B cell (primary cell): ENCODE results near the gene GUCA1A. TPM values are rescaled to one million over a fixed set of nuclear protein-coding genes. Genes with fewer than 3 reads are reported as not detected.

Source experiments
- ATAC-seq: fragments of 200-7000 bp; cut with Tn5 transposase; one replicate; pipeline ENCODE4 v1.10.0; 2021; ENCODE audit warnings: low read depth, mild to moderate bottlenecking, moderate number of reproducible peaks, moderate library complexity
- CTCF ChIA-PET: fragments of 350-600 bp; sonication (Branson Sonifier 250); formaldehyde crosslinking; loops from one replicate; lab custom pipeline; 2021; ENCODE audit warnings: antibody characterized with exemption, inconsistent platforms; lab: Charles Lee
- POLR2A ChIA-PET: fragments of 350-600 bp; sonication (Branson Sonifier 250); formaldehyde crosslinking; loops from one replicate; lab custom pipeline; 2021; ENCODE audit warnings: antibody characterized with exemption; lab: Charles Lee
- DNase-seq: peaks from one replicate; pipeline ENCODE4 v3.0.0; 2013
- H2AFZ ChIP-seq: 2 replicates; pipeline ENCODE4 v1.6.1; 2012; ENCODE audit warnings: mild to moderate bottlenecking, low read depth, low read length; ENCODE audit not compliant: insufficient read depth, poor library complexity, severe bottlenecking
- H3K27ac ChIP-seq, 2 donors: 1 replicate in 1 of 2; 2 replicates in 1 of 2; pipeline ENCODE4 v1.5.1; 2012 to 2013; ENCODE audit warnings: low read length in 2 of 2, mild to moderate bottlenecking in 2 of 2, moderate library complexity in 1 of 2
- H3K27me3 ChIP-seq, 4 experiments: fragments of 200-600 bp in 1 of 4; sonication (generic) in 1 of 4; replicated peaks in 1 of 4; 1 replicate in 2 of 4; 2 replicates in 2 of 4; pipeline versions ENCODE4 v1.6.1 to v1.7.0; 2013 to 2016; ENCODE audit warnings: low read length in 3 of 4, mild to moderate bottlenecking in 2 of 4, mixed read lengths in 1 of 4, moderate library complexity in 1 of 4; ENCODE audit not compliant: insufficient read depth in 4 of 4, control insufficient read depth in 3 of 4; ENCODE audit errors: control extremely low read depth in 1 of 4
- H3K36me3 ChIP-seq, 2 experiments: replicated peaks in 1 of 2; 1 replicate in 1 of 2; 2 replicates in 1 of 2; pipeline versions ENCODE4 v1.6.1 to v1.7.1; 2013; ENCODE audit warnings: low read length in 1 of 2; ENCODE audit not compliant: insufficient read depth in 2 of 2, control insufficient read depth in 1 of 2; ENCODE audit errors: control extremely low read depth in 1 of 2, extremely low read depth in 1 of 2
- H3K4me1 ChIP-seq, 2 donors: fragments of 200-600 bp in 1 of 2; sonication (generic) in 1 of 2; 1 replicate in 1 of 2; 2 replicates in 1 of 2; pipeline versions ENCODE4 v1.5.1 to v1.6.1; 2013 to 2017; ENCODE audit warnings: low read length in 2 of 2; ENCODE audit not compliant: control insufficient read depth in 2 of 2, insufficient read depth in 2 of 2
- H3K4me2 ChIP-seq: replicated peaks from 2 replicates; pipeline ENCODE3; 2012; ENCODE audit warnings: mild to moderate bottlenecking, low read depth, low read length; ENCODE audit not compliant: poor library complexity, severe bottlenecking
- H3K4me3 ChIP-seq, 5 experiments: fragments of 200-600 bp in 1 of 5; sonication (generic) in 1 of 5; 1 replicate in 3 of 5; 2 replicates in 2 of 5; pipeline versions ENCODE4 v1.5.1 to v1.7.0; 2011 to 2016; ENCODE audit warnings: low read length in 4 of 5, mild to moderate bottlenecking in 4 of 5, low read depth in 2 of 5, control low read depth in 1 of 5, moderate library complexity in 1 of 5; ENCODE audit not compliant: insufficient read depth in 1 of 5; ENCODE audit errors: control extremely low read depth in 1 of 5, extremely low read depth in 1 of 5
- H3K79me2 ChIP-seq: fragments of 200-600 bp; sonication (generic); one replicate; pipeline ENCODE4 v1.6.0; 2016; ENCODE audit warnings: low read length; ENCODE audit not compliant: control insufficient read depth, insufficient read depth
- H3K9ac ChIP-seq: fragments of 200-600 bp; sonication (generic); 2 replicates; pipeline ENCODE4 v1.6.1; 2017; ENCODE audit warnings: mild to moderate bottlenecking, low read length, moderate library complexity
- H3K9me3 ChIP-seq, 3 donors: one replicate each; pipeline versions ENCODE4 v1.6.1 to v1.7.1; 2013; ENCODE audit warnings: low read length in 2 of 3; ENCODE audit not compliant: control insufficient read depth in 2 of 3, insufficient read depth in 1 of 3; ENCODE audit errors: control extremely low read depth in 1 of 3
- H4K20me1 ChIP-seq: 2 replicates; pipeline ENCODE4 v1.6.0; 2012; ENCODE audit warnings: mild to moderate bottlenecking, low read length; ENCODE audit not compliant: insufficient read depth, control insufficient read depth, poor library complexity, severe bottlenecking
- H3K27ac Mint-ChIP-seq: one replicate; pipeline ENCODE4 v1.8.0; 2021; ENCODE audit warnings: mixed read lengths
- H3K27me3 Mint-ChIP-seq: one replicate; pipeline ENCODE4 v1.8.0; 2021; ENCODE audit warnings: mixed read lengths
- H3K4me1 Mint-ChIP-seq: one replicate; pipeline ENCODE4 v1.8.0; 2021; ENCODE audit warnings: mixed read lengths
- H3K4me3 Mint-ChIP-seq: one replicate; pipeline ENCODE4 v1.8.0; 2021; ENCODE audit warnings: mixed read lengths
- H3K9me3 Mint-ChIP-seq: one replicate; pipeline ENCODE4 v1.8.0; 2022; ENCODE audit warnings: mixed read lengths; ENCODE audit not compliant: insufficient read depth
- EZH2 ChIP-seq: IDR thresholded peaks from 2 replicates; pipeline ENCODE4 v1.6.1; 2012; ENCODE audit warnings: borderline replicate concordance, low read depth, mild to moderate bottlenecking, moderate library complexity, low read length; ENCODE audit not compliant: insufficient read depth, poor library complexity, severe bottlenecking
- WGBS: methylation state at CpG from one replicate; pipeline ENCODE4 v1.1.5; 2013; ENCODE audit warnings: missing lambda C conversion rate; ENCODE audit not compliant: insufficient coverage; 5-methylcytosine and 5-hydroxymethylcytosine counted together
- intact Hi-C: fragments of 100-400 bp; cut with micrococcal nuclease; formaldehyde crosslinking; loops from one replicate; pipeline ENCODE4 v1.10.0; 2022
- polyA plus RNA-seq: library from polyadenylated mRNA; depleted of rRNA; stranded (reverse); fragments of >200 nt; gene quantifications from 2 replicates; pipeline ENCODE4 v1.2.3, GENCODE V29; 2012
- total RNA-seq, 2 donors: library from RNA; stranded (reverse); fragments of 120-200 nt in 1 of 2; gene quantifications; 1 replicate in 1 of 2; 2 replicates in 1 of 2; pipeline versions ENCODE4 v1.2.3 to v1.2.4, GENCODE V29; 2013 to 2022
- TF ChIP-seq, protein P1 (sequence below): fragments of 200-600 bp; IDR thresholded peaks from one replicate; pipeline ENCODE4 v1.8.0; 2022; ENCODE audit warnings: antibody characterized with exemption, mild to moderate bottlenecking

The GUCA1A gene
- total and polyA plus RNA-seq, 2 donors (not counting 1 experiment from before 2014, with no cell fraction given): not detected

DNA sequence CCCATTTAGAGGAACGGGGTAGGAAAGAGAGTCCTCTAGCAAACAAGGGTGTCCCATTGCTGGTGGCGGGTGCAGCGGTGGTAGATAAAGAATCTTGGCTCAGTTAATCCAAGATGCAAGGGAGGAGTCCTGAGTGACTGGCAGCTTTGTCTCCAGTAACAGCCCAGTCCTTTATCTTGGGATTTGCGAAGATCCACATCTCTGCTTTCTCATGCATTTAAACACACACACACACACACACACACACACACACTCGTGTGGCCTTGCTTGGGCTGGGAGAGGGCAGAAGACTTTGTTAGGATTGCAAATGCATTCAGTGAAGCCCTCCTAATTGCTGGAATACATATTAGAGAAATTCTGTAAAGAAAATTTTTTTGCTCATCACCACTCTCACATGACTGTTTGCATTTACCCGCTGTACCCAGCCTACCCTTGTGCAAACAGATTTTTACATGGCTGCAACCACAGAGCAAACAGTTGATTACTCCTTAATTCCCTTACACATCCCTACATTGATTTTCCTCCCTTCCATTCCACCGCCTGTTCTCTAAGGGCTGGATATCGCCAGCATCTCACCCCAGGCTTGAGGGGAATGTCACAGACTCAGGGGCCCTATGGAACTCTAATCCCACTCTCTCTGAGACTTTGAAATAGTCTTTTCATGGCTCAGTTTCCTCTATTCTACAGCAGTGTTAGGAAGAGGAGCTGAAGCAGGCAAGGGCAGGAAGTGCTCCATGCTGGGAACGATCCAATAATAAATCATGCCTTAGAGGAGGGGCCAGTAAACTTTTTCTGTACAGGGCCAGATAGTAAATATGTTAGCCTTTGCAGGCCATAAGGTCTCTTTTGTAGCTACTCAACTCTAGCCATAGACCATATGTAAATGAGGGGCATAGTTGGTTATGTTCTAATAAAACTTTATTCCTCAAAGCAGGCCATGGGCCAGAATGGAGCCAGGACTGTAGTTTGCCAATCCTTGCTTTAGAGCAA is 34.2 kb upstream of the GUCA1A start:
- H3K4me1 Mint-ChIP-seq: peaks cover 29% of the 10 kb centered on the region
- TF ChIP-seq EZH2: no peak
- TF ChIP-seq, protein P1, sequence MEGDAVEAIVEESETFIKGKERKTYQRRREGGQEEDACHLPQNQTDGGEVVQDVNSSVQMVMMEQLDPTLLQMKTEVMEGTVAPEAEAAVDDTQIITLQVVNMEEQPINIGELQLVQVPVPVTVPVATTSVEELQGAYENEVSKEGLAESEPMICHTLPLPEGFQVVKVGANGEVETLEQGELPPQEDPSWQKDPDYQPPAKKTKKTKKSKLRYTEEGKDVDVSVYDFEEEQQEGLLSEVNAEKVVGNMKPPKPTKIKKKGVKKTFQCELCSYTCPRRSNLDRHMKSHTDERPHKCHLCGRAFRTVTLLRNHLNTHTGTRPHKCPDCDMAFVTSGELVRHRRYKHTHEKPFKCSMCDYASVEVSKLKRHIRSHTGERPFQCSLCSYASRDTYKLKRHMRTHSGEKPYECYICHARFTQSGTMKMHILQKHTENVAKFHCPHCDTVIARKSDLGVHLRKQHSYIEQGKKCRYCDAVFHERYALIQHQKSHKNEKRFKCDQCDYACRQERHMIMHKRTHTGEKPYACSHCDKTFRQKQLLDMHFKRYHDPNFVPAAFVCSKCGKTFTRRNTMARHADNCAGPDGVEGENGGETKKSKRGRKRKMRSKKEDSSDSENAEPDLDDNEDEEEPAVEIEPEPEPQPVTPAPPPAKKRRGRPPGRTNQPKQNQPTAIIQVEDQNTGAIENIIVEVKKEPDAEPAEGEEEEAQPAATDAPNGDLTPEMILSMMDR: no peak

DNA sequence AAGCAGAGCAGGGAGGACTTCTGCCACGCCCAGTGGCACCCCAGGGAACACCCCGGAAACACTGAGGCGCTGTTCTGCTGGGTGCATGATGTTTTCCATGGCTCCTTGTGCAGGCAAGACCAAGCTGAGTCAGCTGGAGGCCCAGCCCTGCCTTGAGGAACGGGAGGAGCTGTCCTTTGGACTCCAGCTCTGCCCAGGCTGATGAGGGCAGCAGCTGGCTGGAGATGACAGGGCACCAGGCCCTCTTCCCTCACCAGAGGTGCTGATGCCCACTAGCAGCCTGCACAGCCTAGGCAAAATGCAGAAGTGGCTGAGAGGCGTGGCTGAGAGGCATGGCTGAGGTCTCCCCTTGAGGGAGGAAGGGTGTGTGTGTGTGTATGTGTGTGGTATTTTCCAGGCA is 33.1 kb upstream of the GUCA1A start:
- ChIA-PET POLR2A (no interaction called here), CTCF (no interaction called here)
- H3K27me3 Mint-ChIP-seq: peaks cover 20% of the 10 kb centered on the region
- 46% methylated on average over 5 of the region's 5 CpGs for WGBS
- Histone ChIP-seq H3K79me2 (no peaks in the 10 kb centered on the region), H3K4me3 (no peak overlapping the region), H3K27me3 (peaks cover 0 to 32% (median 12%) of the 10 kb centered on the region in 4 experiments), H3K27ac (no peak overlapping the region), H3K9me3 (peaks cover 0 to 4% (median 0%) of the 10 kb centered on the region in 3 donors), H4K20me1 (no peaks in the 10 kb centered on the region), H3K9ac (no peak overlapping the region), H3K36me3 (no peaks in the 10 kb centered on the region), H3K4me1 (peaks cover 29 to 37% of the 10 kb centered on the region in 2 donors), H3K4me2 (peak overlapping the region; percentile 34), H2AFZ (peak overlapping the region; percentile 12)
- H3K4me1 Mint-ChIP-seq: peaks cover 29% of the 10 kb centered on the region
- H3K27ac Mint-ChIP-seq: peak overlapping the region; percentile 10
- H3K4me3 Mint-ChIP-seq: peak overlapping the region; percentile 18
- DNase-seq (peak; percentile 57), ATAC-seq (peak; percentile 56)
- intact Hi-C loops: no loop called here
- H3K9me3 Mint-ChIP-seq: no peaks in the 10 kb centered on the region
- no peak for TF ChIP-seq EZH2
- TF ChIP-seq, protein P1: no peak

More for the DNA sequence above, 34.2 kb upstream of the GUCA1A start:
- Histone ChIP-seq H3K4me3 (no peak overlapping the region), H4K20me1 (no peaks in the 10 kb centered on the region), H3K9me3 (peaks cover 0 to 4% (median 0%) of the 10 kb centered on the region in 3 donors), H3K9ac (no peak overlapping the region), H3K27ac (no peak overlapping the region), H3K4me1 (peaks cover 29 to 37% of the 10 kb centered on the region in 2 donors), H2AFZ (no peak overlapping the region), H3K79me2 (no peaks in the 10 kb centered on the region), H3K4me2 (no peak overlapping the region), H3K27me3 (peaks cover 0 to 30% (median 12%) of the 10 kb centered on the region in 4 experiments), H3K36me3 (no peaks in the 10 kb centered on the region)
- H3K27ac Mint-ChIP-seq: no peak overlapping the region
- 92% methylated on average over 6 of the region's 9 CpGs for WGBS
- ATAC-seq (no peak), DNase-seq (no peak)
- peaks cover 19% of the 10 kb centered on the region for H3K27me3 Mint-ChIP-seq
- intact Hi-C loops: no loop called here
- H3K9me3 Mint-ChIP-seq: no peaks in the 10 kb centered on the region
- no peak overlapping the region for H3K4me3 Mint-ChIP-seq
- CTCF ChIA-PET: interaction anchor here (0.6 kb wide), 1 partner anchor 91 kb away, joined by 3 read pairs; no protein-coding TSS in a partner anchor
- POLR2A ChIA-PET: no interaction called here
